HG03159 (cell line): ENCODE results near the gene VAV2.
A peak's percentile ranks its signal among the peaks of the same experiment; 100 is the strongest.

Experiments used
- ATAC-seq: cut with Tn5 transposase; IDR thresholded peaks from one replicate; pipeline ENCODE4 v1.9.1; 2021; ENCODE audit warnings: mild to moderate bottlenecking, moderate library complexity; ENCODE audit not compliant: unreplicated experiment

The VAV2 gene

GRCh38 chr9:133953621-133953975, 38.5 kb downstream of the VAV2 start:
- no peak for ATAC-seq

- no peak for ATAC-seq
These were observed 39.2 kb downstream of the VAV2 start for GRCh38 chr9:133952598-133953550.

GRCh38 chr9:133951265-133951664, 40.9 kb downstream of the VAV2 start:
- ATAC-seq, result no peak

- ATAC-seq, result no peak
These were observed 41.5 kb downstream of the VAV2 start for GRCh38 chr9:133950629-133951111.

- ATAC-seq, result no peak
These were observed 41.9 kb downstream of the VAV2 start for GRCh38 chr9:133950192-133950591.

- no peak for ATAC-seq
These were observed 42.5 kb downstream of the VAV2 start for GRCh38 chr9:133949486-133950061.

- no peak for ATAC-seq
These were observed 43.3 kb downstream of the VAV2 start for GRCh38 chr9:133948561-133949485.

DNA sequence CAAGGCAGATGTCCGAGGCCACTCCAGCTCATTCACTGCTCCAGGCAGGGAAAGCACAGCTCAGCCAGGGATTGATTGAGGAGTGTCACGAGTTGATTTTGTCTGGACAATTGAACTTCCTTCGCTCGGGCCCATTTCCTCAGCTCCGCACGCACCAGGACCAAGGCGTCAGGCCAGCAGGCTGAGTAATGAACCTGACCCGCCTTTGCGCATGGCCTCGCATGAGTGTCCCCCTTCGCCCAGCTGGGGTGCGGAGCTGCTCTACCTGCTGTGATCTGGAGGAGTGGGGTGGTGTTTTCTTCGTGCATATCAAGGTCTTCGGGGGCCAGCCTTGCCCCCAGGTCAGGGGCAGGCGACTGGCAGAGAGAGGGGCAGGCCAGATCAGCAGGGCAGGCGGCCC, 44.0 kb downstream of the VAV2 start:
- no peak for ATAC-seq

DNA sequence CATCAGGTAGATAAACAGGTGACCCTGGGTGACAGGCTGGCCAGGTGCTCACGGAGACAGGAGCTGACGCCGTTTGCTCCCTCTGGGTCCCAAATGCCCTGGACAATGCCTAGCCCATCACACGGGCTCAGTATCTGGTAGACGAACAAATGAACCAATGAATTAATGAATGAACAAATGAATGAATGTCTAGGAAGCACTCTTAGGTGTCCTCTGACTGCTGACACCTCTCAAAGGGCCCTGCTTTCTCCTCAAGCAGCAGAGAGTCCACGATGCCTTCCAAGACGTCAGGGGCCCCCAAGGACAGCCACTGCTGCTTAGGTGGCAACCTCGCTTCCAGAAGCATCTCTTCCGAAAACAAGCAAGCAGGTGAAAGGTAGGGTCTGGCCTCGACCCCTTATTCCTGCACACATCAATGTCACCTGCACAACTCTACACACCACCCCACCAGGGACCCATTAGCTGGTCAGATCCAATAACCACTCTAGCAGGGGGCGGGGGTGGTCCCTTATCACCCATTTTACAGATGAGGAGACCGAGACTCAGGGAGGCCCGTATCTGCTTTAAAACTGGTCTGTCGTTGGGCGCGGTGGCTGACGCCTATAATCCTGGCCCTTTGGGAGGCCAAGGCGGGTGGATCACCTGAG, 45.2 kb downstream of the VAV2 start:
- ATAC-seq, result no peak

GRCh38 chr9:133945977-133946753, 46.0 kb downstream of the VAV2 start:
- ATAC-seq, result no peak

GRCh38 chr9:133945314-133945975, 46.7 kb downstream of the VAV2 start:
- peak; percentile 62 for ATAC-seq

DNA sequence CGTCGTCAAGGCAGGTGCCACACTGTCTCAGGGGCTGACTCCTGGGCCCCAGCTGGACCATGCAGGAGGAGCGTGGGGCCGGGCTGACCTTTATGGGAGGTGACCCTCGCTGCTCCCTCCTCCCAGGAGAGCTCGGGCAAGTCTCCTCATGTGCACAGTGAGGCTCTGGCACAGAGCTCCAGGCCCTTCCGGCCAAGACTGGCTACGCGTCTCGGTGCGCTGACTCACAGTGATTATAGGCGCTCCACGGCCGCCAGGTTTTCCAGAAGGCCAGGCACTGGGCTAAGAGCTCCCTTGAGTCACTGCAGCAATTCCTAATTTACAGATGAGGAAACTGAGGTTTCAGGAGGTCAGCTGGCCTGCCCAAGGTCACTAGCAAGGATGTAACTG, 47.4 kb downstream of the VAV2 start:
- no peak for ATAC-seq

GRCh38 chr9:133943781-133944745, 48.1 kb downstream of the VAV2 start:
- ATAC-seq, result no peak

DNA sequence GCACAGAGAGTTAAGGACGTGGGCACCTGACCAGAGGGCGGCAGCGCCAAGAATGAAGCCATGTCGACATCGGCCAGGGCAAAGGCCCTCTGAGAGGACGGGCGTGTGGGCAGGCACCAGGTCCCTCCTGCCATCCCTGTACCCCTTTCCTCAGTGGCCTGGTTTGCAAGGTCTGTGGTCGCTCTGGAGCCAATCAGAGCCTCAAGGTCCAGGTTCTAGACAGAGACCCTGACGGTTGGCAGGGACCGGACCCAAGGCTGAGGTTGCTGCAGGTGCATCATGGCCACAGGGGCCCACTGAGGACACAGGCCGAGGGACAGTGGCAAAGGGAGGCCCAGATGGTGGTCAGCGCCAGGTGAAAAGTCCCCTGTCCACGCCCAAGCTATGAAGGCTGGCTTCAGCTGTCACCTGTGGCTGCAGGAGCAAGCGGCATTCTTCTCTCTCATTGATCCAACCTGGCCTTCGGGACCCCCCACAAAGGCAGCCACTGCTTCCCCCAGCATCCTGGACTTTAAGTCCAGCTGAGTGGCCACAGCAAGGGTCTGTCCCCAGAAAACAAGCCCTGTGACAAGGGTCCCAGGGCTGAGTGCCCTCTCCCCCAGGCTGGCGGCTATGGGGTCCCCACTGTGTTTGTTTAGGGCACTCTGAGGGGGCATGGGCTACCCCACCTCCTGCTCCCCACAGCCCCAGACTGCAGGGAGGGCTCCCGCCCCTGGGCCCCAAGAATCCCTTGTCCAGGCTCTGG, 48.9 kb downstream of the VAV2 start:
- ATAC-seq, result no peak

DNA sequence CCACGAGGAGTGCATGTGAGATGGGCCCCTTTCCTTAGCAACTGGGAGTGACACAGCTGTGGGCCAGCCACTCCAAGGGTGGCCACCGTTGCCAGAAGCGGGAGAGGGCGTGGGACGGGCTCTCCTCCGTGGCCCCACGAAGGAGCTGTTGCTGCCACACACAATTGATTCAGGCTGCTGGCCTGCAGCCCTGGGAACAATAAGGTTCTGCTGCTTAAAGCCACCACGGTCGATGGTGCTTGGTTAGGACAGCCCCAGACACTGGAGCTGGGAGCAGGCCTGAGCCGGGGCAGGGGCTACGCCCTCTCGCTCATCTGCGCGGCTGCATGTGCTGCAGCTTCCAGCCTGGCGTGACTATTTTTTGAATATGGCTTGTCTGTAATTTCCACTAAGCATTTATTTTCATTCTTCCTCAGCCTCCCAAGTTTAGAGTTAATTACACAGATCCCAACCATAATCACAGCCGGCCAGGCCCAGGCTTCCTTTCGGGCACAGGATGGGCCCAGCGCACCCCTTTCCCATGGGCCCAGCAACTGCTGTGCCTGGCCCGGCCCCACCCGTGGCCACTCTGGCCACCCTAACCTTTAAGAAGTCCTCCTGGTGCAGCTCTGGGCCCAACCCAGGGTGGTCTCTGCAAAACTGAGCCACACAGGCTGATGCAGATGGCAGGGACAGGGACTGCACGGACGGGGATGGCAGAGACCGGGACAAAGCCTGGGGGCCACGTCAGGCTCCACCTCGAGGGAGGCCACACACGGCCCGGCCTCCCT, 49.7 kb downstream of the VAV2 start:
- ATAC-seq, result no peak

GRCh38 chr9:133939845-133940244, 52.3 kb downstream of the VAV2 start:
- ATAC-seq, result no peak
